ENCODE measurements around the gene CEP152. TPM values are rescaled to one million over a fixed set of nuclear protein-coding genes. Genes with fewer than 3 reads are reported as not detected.

CEP152 gene
- total RNA-seq, 6 experiments from 2014 or later: 0.93 to 40.3 (median 2.0) TPM

GRCh38 chr15:48723969-48724368 is 86.9 kb downstream of the CEP152 start:
- DNase-seq (no peak), ATAC-seq (no peak)
- no peak overlapping the region for H3K27ac ChIP-seq
- intact Hi-C loops (cut with DNase I): no loop called here
- no peaks in the 10 kb centered on the region for H3K36me3 ChIP-seq
- no peaks in the 10 kb centered on the region for H3K27me3 ChIP-seq
- 87% methylated on average over 2 of the region's 2 CpGs for WGBS (ENCODE audit: insufficient coverage, low coverage, low lambda C conversion rate, missing lambda C conversion rate)
- TF ChIP-seq POLR2A (IDR thresholded peaks at IDR 0.05): no peak
- TF ChIP-seq, protein P1, sequence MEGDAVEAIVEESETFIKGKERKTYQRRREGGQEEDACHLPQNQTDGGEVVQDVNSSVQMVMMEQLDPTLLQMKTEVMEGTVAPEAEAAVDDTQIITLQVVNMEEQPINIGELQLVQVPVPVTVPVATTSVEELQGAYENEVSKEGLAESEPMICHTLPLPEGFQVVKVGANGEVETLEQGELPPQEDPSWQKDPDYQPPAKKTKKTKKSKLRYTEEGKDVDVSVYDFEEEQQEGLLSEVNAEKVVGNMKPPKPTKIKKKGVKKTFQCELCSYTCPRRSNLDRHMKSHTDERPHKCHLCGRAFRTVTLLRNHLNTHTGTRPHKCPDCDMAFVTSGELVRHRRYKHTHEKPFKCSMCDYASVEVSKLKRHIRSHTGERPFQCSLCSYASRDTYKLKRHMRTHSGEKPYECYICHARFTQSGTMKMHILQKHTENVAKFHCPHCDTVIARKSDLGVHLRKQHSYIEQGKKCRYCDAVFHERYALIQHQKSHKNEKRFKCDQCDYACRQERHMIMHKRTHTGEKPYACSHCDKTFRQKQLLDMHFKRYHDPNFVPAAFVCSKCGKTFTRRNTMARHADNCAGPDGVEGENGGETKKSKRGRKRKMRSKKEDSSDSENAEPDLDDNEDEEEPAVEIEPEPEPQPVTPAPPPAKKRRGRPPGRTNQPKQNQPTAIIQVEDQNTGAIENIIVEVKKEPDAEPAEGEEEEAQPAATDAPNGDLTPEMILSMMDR (IDR thresholded peaks at IDR 0.05): no peak
- H3K9me3 ChIP-seq: no peaks in the 10 kb centered on the region
- no peak overlapping the region for H3K4me3 ChIP-seq
- H3K4me1 ChIP-seq: no peaks in the 10 kb centered on the region

DNA sequence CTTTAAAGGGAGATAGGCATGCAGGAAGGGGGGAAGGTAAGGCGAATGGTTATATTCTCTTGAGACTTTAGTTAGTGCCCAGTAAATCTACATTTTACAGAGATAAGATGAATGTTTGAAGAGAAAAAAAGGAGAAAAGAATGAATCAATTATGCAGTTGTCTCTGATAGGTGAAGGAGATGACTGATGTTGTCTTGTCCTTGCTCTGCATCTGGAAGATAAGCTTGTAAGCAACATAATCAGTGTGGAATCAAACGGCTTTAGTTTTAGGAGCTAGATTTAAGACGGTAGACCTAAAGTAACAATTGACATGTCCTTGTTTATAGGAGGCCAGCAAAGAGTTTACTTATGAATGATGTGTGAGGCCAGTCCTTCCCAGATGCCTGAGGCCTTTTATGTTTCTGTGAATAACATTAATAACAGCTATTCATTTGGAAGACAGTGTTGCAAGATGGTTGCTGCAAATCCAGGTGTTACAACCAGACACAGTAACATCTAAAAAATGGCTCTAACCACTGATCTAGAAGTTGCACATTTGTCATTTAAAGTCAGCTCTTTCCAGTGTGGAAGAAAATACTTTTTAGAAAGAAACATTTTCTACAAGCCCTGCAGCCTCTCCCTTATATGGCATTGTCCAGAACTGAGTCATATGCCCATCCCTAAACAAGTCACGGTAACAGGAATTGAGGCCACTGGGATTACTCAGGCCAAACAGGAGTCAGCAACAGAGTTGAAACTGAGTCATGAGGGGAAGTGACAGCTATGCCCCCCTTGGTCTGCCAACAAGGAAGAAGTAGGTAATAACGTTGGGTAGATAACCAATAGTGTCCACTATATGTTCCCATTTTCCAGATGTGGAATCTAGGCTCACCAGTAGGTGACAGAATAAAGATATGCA is 87.9 kb downstream of the CEP152 start:
- H3K4me3 ChIP-seq: no peak overlapping the region
- H3K27me3 ChIP-seq: no peaks in the 10 kb centered on the region
- no peaks in the 10 kb centered on the region for H3K4me1 ChIP-seq
- no peaks in the 10 kb centered on the region for H3K36me3 ChIP-seq
- DNase-seq: no peak
- TF ChIP-seq, protein P1 (IDR thresholded peaks at IDR 0.05): no peak
- TF ChIP-seq POLR2A (IDR thresholded peaks at IDR 0.05): no peak
- no peak for ATAC-seq
- no peak overlapping the region for H3K27ac ChIP-seq
- intact Hi-C loops (cut with DNase I): no loop called here
- H3K9me3 ChIP-seq: no peaks in the 10 kb centered on the region
- 76% methylated on average over 5 of the region's 5 CpGs for WGBS (ENCODE audit: insufficient coverage, low coverage, low lambda C conversion rate, missing lambda C conversion rate)

DNA sequence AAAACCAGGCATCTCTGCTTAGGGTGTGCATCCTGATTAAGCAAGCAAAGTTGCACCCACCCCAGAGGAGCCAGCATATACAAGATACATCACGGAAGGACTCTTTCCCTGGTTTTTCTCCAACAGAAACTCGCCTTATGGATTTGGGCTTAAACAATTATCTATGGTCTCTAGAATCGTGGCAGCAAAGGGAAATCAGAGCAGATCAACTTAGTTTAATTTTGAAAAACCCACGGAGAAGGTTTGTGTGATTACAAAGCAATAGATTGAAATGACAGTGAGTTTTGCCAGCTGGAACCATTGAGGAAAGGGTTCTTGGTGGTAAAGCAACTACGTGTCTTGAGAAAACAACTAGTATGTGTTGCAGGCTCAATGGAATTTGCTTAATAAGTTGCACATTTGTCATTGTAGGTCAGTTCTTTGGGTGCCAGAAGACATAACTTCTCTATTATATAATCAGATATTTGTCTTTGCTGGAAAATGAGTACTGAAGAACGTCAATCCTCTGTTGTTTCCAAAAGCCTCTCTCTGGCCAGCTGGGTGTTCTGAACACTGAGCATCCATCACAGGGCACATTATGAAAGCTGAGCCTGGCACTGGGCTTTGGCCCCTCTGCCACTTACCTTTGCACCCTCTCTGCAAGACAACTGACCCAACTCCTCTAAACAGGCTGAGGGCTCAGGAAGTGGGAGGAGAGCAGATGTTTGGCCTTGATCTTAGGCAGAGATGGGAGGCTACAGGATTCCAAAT is 89.6 kb downstream of the CEP152 start:
- 69% methylated on average over 6 of the region's 6 CpGs for WGBS (ENCODE audit: insufficient coverage, low coverage, low lambda C conversion rate, missing lambda C conversion rate)
- no peak for TF ChIP-seq POLR2A (IDR thresholded peaks at IDR 0.05)
- TF ChIP-seq, protein P1 (IDR thresholded peaks at IDR 0.05): no peak
- H3K4me1 ChIP-seq: no peaks in the 10 kb centered on the region
- DNase-seq (peak in 1 of 3 donors; percentile 52), ATAC-seq (peak in 3 of 4 donors; percentile 30 to 77 (median 33))
- no peaks in the 10 kb centered on the region for H3K9me3 ChIP-seq
- no peak overlapping the region for H3K27ac ChIP-seq
- H3K4me3 ChIP-seq: no peak overlapping the region
- intact Hi-C loops (cut with DNase I): no loop called here
- H3K36me3 ChIP-seq: no peaks in the 10 kb centered on the region
- no peaks in the 10 kb centered on the region for H3K27me3 ChIP-seq

DNA sequence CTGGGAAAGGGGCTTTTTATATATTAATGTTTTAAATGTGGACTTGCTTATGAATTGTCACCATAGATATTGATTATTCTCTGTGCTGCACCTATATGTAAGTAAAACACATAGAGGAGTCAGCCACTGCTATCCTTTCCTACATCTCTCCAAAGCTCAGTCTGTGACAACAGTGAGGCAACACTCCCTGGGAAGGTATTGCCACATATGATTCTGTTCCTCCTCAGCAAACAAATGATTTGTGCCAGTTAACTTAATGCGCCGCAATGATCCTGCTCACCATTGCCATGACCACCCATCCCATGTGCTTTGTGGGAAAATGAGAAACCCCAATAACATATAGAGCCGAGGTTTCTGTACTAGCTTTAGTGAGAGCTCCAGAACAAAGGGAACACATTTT is 90.2 kb downstream of the CEP152 start:
- ATAC-seq (peak in 2 of 4 donors; percentile 37 to 41), DNase-seq (no peak)
- no peaks in the 10 kb centered on the region for H3K27me3 ChIP-seq
- no peaks in the 10 kb centered on the region for H3K9me3 ChIP-seq
- H3K4me1 ChIP-seq: no peaks in the 10 kb centered on the region
- WGBS (ENCODE audit: insufficient coverage, low coverage, low lambda C conversion rate, missing lambda C conversion rate): 100% methylated on average over 2 of the region's 3 CpGs
- no peak overlapping the region for H3K4me3 ChIP-seq
- H3K36me3 ChIP-seq: no peaks in the 10 kb centered on the region
- no peak overlapping the region for H3K27ac ChIP-seq
- intact Hi-C loops (cut with DNase I): no loop called here
- TF ChIP-seq, protein P1 (IDR thresholded peaks at IDR 0.05): no peak
- TF ChIP-seq POLR2A (IDR thresholded peaks at IDR 0.05): no peak

All from right lobe of liver (tissue), 6 donors.